ENCODE results near the gene TMEM208. TPM values are rescaled to one million over a fixed set of nuclear protein-coding genes. Genes with fewer than 3 reads are reported as not detected.
A peak's percentile ranks its signal among the peaks of the same experiment; 100 is the strongest.

The TMEM208 gene
- total and polyA plus RNA-seq, 2 of the 8 experiments (the other 6 are each of a cell fraction or from before 2014, with no cell fraction given): 37.7 to 100.0 TPM

DNA sequence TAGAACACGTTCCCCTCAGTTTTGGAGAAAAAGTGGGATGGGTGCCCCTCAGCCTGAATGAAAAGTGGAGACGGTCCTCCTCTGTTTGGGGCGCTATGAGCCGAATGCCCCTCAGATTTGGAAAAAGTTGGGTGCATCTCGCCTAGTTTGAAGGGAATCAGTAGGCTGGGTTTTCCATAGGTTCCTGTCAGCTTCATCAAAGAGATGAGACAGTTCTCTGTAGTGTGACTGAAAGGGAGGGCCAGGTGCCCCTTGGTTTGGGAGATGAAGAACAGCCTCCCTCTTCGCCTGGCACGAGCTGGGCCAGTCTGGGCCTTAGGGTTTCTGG, 21.1 kb downstream of the TMEM208 start:
- H2BK12ac ChIP-seq (ENCODE audit: low read depth, low read length): 0 out of 2 replicates have a peak overlapping the region, but pooled peaks have one; percentile 52
- 0 out of 2 replicates have a peak overlapping the region, but pooled peaks have one; percentile 0 for H2BK15ac ChIP-seq (ENCODE audit: low read length)
- H3K56ac ChIP-seq (replicated peaks; ENCODE audit: insufficient read length, low read depth, low read length): no peak overlapping the region
- H3K23me2 ChIP-seq (ENCODE audit: low read depth, low read length): peaks cover 12% of the 10 kb centered on the region; the same call in 1 of the 2 replicates
- no peak overlapping the region for H4K91ac ChIP-seq (replicated peaks; ENCODE audit: insufficient read length, low read length)
- TF ChIP-seq NANOG (IDR thresholded peaks at IDR 0.05; ENCODE audit: insufficient read depth, low read depth, low read length, poor library complexity, severe bottlenecking) (no peak), SIN3A (conservative IDR thresholded peaks at IDR 0.05 in 1 of 2, IDR thresholded peaks at IDR 0.05 in 1 of 2; ENCODE audit: low read depth in 1 of 2, low read length in 2 of 2) (0 out of 4 replicates have a peak, but pooled peaks of 1 of the 2 experiments have one; percentile 41)
- FAIRE-seq (no peak), DNase-seq (ENCODE audit: low read depth in 1 of 2, low spot score in 2 of 2) (peak in 1 of 2 experiments; percentile 58)
- peaks cover 0 to 3% of the 10 kb centered on the region in 2 experiments for H4K20me1 ChIP-seq (replicated peaks in 1 of 2; ENCODE audit: control insufficient read depth in 1 of 2, insufficient read depth in 2 of 2, low read length in 2 of 2)
- no peak overlapping the region for H3K23ac ChIP-seq (ENCODE audit: insufficient read length)
- H3K14ac ChIP-seq (ENCODE audit: insufficient read length): no peak overlapping the region
- H2AK5ac ChIP-seq (ENCODE audit: low read depth, low read length): no peak overlapping the region
- H3K9ac ChIP-seq (replicated peaks in 1 of 4; ENCODE audit: extremely low read depth in 1 of 4, low read depth in 3 of 4, low read length in 3 of 4): peak overlapping the region in 1 of 4 experiments; percentile 47; a peak in 2 of 7 replicates
- no peak overlapping the region for H2BK120ac ChIP-seq (replicated peaks; ENCODE audit: low read depth, low read length)
- H2AFZ ChIP-seq (ENCODE audit: low read length): no peak overlapping the region
- H2BK20ac ChIP-seq (ENCODE audit: low read length): no peak overlapping the region
- H3K9me3 ChIP-seq (ENCODE audit: insufficient read depth in 2 of 2, low read depth in 1 of 2, low read length in 1 of 2): no peaks in the 10 kb centered on the region
- peaks cover 9 to 30% (median 13%) of the 10 kb centered on the region in 4 experiments for H3K4me1 ChIP-seq (replicated peaks in 1 of 4; ENCODE audit: control insufficient read depth in 3 of 4, insufficient read depth in 4 of 4, low read length in 3 of 4)
- peak overlapping the region; percentile 55 to 71 (median 66) for H3K4me3 ChIP-seq (ENCODE audit: extremely low read depth in 1 of 4, insufficient read depth in 2 of 4, low read depth in 3 of 4, low read length in 4 of 4)
- H2BK5ac ChIP-seq (ENCODE audit: low read depth, low read length): no peak overlapping the region
- peaks cover 6% of the 10 kb centered on the region; the same call in 1 of the 2 replicates for H3K79me1 ChIP-seq (ENCODE audit: low read depth, low read length)
- WGBS, 2 experiments (ENCODE audit: extremely low coverage in 1 of 2, insufficient coverage in 1 of 2, insufficient read length in 1 of 2, insufficient replicate concordance in 2 of 2, low coverage in 1 of 2, low lambda C conversion rate in 2 of 2, missing lambda C conversion rate in 1 of 2): 12% methylated on average over 7 of the region's 7 CpGs; no CpG with 5 or more reads in 1 of the 2 experiments
- peaks cover 0 to 19% of the 10 kb centered on the region in 2 experiments; a peak in 2 of 4 replicates for H3K79me2 ChIP-seq (ENCODE audit: control insufficient read depth in 1 of 2, insufficient read depth in 2 of 2, low read length in 2 of 2)
- no peak overlapping the region; the same call in 1 of the 2 replicates for H3K18ac ChIP-seq (ENCODE audit: extremely low read depth, low read length)
- H3K27ac ChIP-seq (ENCODE audit: low read depth, low read length): no peak overlapping the region
- H4K5ac ChIP-seq (ENCODE audit: insufficient read length, low read depth, low read length): no peak overlapping the region
- POLR2A ChIA-PET (ENCODE audit: partially characterized antibody): interaction anchor here (1.0 to 6.8 kb wide), 10 partner anchors 10 to 50 kb away, joined by 3 to 111 read pairs (median 8); partner anchors contain the start of genes ELMO3 and TMEM208
- peaks cover 0 to 21% (median 13%) of the 10 kb centered on the region in 4 experiments; a peak in 5 of 7 replicates for H3K27me3 ChIP-seq (replicated peaks in 1 of 4; ENCODE audit: control insufficient read depth in 3 of 4, extremely low read depth in 1 of 4, insufficient read depth in 3 of 4, low read length in 3 of 4)
- peak overlapping the region; percentile 92 to 95 for H3K4me2 ChIP-seq (ENCODE audit: insufficient read depth in 1 of 2, low read depth in 2 of 2, low read length in 2 of 2)
- CTCF ChIA-PET (ENCODE audit: partially characterized antibody): interaction anchor here (0.8 to 4.4 kb wide), 12 partner anchors 12 to 198 kb away, joined by 3 to 33 read pairs (median 5); partner anchors contain the start of genes KCTD19 and LRRC36
- H4K8ac ChIP-seq (ENCODE audit: extremely low read depth, insufficient read depth, low read length): no peak overlapping the region; the same call in 1 of the 2 replicates
- no peak overlapping the region for H3K4ac ChIP-seq (replicated peaks; ENCODE audit: insufficient read length, low read depth, low read length)
- H3K36me3 ChIP-seq (ENCODE audit: control insufficient read depth in 2 of 4, insufficient read depth in 4 of 4, low read length in 3 of 4): peaks cover 0 to 2% (median 0%) of the 10 kb centered on the region in 4 experiments; a peak in 2 of 8 replicates
